ENCODE data around the gene CWC27.
"Not testable (repeated sequence)": the region's sequence is repeated elsewhere in the genome, so short reads cannot be mapped to it uniquely, and the experiment has no call there.

CWC27 gene

DNA sequence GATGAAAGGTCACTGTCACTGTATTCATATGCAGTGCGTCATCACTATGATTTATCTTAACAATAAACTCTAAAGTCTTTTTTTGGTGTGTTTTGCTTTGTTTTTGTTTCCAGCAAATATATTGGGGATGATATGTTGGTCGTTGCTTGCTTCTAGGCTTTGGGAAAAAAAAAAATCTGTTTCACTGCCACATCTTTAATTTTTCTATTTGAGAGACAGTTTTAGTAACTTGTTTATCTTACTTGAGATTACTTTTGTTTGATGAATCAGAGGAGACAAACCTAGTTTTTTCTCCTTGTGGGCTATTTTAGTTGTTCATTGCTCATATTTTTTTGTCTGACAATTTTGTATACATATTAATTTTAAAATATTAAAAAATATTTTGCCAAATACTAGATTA lies 19.4 kb downstream of the CWC27 start:
- no peak for DNase-seq (ENCODE audit: low read depth in 2 of 2)

GRCh38 chr5:64789457-64789856 lies 20.7 kb downstream of the CWC27 start:
- no peak for DNase-seq (ENCODE audit: low read depth in 2 of 2)

DNA sequence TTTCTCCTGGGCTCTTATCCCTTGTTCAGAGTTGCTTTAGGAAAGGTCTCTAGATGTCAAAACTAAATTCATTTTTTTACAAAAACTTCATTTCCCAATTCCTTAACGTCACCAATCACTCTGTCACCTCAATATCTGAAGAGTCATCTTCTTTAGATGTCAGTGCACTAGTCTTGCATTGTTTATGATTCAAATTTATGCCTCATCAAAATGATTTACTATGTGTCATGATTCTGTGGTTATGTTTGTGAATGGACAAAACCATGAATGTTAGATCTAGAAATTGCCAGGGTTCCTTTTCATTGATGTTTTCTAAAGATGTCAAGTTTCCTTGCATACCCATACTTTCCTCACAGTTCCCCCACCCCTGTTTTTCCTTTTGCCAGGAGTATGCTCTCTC lies 21.5 kb downstream of the CWC27 start:
- DNase-seq (ENCODE audit: low read depth in 2 of 2), result no peak

- no peak for DNase-seq (ENCODE audit: low read depth in 2 of 2)
These were observed 23.7 kb downstream of the CWC27 start for GRCh38 chr5:64792469-64792868.

DNA sequence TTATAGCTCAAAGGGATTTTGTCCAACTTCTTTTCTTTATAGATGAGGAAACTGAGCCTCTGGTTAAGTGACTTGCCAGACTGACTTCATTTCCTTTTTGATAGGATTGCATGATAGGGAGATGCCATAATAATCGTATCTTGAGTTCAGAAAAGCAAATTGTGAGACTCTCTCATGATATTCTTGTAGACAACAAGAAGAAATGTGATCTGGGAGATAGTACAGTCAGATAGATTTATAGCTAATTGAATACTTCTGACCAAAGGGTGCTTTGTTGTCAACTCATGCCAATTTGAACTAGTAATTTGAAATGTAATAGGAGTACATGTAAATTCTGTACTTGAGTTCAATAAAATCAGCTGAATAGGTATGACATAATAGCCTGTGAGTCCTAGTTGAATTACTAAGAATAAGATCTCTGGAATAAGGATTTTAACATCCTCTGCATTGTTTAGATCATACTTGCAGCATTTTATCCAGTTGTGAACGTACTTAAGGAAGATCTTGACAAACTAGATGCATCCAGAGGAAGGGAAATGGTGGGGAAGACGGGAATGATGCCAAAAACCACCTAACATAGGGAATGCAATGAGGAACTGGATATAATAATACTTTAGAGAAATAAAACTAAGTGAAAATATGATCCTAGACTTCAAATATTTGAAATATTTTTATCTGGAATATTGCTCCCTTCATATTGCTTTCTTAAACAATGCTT lies 25.5 kb downstream of the CWC27 start:
- DNase-seq (ENCODE audit: low read depth in 2 of 2), result no peak

GRCh38 chr5:64796301-64796700 lies 27.6 kb downstream of the CWC27 start:
- DNase-seq (ENCODE audit: low read depth in 2 of 2), result no peak

DNA sequence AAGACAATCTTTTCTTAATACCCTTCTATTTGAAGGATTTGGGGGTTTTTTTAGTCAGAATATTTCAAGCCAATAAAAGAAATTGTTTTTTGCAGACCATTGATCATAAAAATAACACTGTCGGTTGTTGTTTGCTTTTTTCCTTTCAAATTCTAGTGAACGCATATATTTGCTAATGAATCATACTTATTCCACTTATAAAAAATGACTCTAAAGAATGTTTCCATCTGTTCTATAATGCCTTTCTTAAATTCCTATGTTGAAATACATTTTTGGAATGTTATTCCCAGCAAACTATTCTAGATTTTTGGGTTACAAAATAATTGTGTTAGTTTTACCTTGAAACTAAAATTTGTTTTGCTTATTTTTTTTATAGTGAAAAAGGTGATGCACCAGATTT lies 32.2 kb downstream of the CWC27 start:
- DNase-seq (ENCODE audit: low read depth in 2 of 2), result no peak

DNA sequence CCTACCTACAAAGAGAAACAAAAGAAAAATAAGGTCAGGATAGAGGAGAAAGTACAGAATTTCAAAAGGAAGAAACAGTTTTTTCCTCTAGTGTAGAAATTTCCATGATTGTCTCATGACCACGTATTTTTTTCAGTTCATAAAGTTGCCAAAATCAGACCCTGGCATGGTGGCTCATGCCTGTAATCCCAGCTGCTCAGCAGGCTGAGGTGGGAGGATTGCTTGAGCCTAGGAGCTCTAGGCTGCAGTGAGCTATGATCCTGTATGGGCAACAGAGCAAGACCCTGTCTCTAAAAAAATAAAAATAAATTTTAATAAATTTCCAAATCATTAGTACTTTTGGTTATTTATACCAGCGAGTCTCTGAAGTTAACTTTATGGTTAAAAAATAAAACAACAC lies 37.8 kb downstream of the CWC27 start:
- DNase-seq (ENCODE audit: low read depth in 2 of 2), result no peak

GRCh38 chr5:64807520-64807919 lies 38.8 kb downstream of the CWC27 start:
- no peak for DNase-seq (ENCODE audit: low read depth in 2 of 2)

- no peak for DNase-seq (ENCODE audit: low read depth in 2 of 2)
These were observed 42.4 kb downstream of the CWC27 start for GRCh38 chr5:64811050-64811640.

GRCh38 chr5:64814073-64814472 lies 45.3 kb downstream of the CWC27 start:
- DNase-seq (ENCODE audit: low read depth in 2 of 2), result no peak

- no peak for DNase-seq (ENCODE audit: low read depth in 2 of 2)
These were observed 49.5 kb downstream of the CWC27 start for GRCh38 chr5:64818245-64818644.

DNA sequence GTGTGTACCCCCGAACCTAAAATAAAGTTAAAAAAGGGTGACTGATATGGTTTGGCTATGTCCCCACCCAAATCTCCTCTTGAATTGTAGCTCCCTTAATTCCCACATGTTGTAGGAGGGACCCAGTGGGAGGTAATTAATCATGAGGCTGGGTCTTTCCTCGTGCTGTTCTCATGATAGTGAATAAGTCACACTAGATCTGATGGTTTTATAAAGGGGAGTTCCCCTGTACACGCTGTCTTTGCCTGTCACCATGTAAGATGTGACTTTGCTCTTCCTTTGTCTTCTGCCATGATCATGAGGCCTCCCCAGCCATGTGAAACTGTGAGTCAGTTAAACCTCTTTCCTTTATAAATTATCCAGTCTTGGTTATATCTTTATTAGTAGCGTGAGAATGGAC lies 50.6 kb downstream of the CWC27 start:
- DNase-seq (ENCODE audit: low read depth in 2 of 2), result not testable (repeated sequence)

DNA sequence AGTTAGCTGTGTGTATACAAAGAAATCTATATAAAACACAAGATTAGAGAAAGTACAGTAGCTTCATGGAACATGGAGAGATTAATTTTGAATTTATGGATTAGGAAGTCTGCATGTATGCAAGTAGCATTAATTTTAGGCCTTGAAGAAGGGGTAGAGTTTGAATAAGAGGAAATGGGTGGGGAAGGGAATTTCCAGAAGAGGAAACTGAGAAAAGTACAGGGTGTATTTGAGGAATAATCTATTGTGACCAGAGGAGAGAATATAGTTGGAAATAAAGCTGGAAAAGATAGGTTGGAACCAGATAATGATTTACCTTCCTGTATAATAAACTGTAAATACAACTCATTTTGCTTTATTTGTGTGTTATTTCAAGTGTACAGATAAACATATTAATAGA lies 53.6 kb downstream of the CWC27 start:
- no peak for DNase-seq (ENCODE audit: low read depth in 2 of 2)

DNA sequence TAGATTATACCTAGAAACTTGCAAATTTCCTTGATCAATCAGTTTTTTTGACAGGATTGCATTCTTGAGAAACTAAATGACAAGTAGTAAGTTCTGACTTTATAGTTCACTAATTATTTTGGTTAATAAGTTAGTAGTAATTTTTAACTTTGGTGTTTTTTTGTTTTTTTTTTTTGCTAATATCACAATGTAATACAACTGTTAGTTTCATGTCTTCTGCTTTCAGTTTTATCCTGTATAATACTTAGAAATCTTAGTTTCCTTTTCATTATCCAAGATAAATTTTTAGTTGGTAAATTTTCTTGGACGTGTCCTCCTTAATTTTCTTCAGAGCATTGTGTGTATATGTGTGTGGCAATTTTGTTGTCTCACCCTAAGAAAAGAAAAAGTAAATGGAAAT lies 57.8 kb downstream of the CWC27 start:
- no peak for DNase-seq (ENCODE audit: low read depth in 2 of 2)

GRCh38 chr5:64827703-64828102 lies 59.0 kb downstream of the CWC27 start:
- no peak for DNase-seq (ENCODE audit: low read depth in 2 of 2)

DNA sequence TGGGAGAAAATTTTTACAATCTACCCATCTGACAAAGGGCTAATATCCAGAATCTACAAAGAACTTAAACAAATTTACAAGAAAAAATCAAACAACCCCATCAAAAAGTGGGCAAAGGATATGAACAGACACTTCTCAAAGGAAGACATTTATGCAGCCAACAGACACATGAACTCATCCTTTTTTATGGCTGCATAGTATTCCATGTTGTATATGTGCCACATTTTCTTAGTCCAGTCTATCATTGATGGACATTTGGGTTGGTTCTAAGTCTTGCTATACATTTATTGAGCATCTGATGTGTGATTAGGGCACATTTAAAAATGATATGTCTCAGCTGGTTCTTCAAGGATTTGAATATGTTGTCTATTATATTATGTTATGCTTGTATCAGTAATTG lies 61.9 kb downstream of the CWC27 start:
- not testable (repeated sequence) for DNase-seq (ENCODE audit: low read depth in 2 of 2)

GRCh38 chr5:64831996-64832395 lies 63.3 kb downstream of the CWC27 start:
- DNase-seq (ENCODE audit: low read depth in 2 of 2), result no peak

GRCh38 chr5:64834037-64834436 lies 65.3 kb downstream of the CWC27 start:
- no peak for DNase-seq (ENCODE audit: low read depth in 2 of 2)

DNA sequence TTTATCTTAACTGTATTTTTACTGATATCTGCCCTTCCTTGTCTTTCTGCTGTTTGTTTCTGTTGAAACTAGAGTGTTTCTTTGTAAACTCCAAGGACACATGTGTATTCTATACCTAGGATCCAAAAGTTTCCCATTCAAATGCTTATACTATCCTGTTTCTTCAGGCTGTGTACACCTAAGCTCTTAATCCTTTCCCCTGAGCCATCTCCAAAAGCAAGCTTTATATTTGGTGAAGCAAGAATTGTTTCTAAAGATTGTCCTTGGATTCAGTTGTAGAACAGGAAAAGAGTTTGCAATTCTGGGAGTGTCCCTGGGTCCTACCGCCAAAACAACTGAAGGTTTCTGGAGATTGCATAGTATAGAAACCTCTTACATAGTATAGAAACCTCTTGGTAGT lies 65.9 kb downstream of the CWC27 start:
- no peak for DNase-seq (ENCODE audit: low read depth in 2 of 2)

DNA sequence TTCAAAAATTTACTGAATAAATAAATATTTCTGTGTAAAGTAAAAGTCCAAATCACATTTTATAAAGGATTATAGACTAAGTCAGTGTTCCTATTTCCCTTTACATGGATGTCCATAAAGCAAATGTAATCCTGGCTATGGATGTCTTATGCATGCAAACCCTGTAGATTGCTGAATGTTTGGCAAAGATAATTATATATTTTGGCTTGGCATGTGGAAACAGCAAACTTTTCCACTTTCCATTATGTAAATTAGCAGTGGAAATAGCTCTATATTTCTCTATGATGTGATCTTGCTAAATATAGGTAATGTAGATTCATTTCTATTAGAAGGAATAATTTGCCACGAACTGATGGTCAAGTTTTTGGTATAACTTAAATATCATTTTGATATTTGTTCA lies 66.5 kb downstream of the CWC27 start:
- no peak for DNase-seq (ENCODE audit: low read depth in 2 of 2)

DNA sequence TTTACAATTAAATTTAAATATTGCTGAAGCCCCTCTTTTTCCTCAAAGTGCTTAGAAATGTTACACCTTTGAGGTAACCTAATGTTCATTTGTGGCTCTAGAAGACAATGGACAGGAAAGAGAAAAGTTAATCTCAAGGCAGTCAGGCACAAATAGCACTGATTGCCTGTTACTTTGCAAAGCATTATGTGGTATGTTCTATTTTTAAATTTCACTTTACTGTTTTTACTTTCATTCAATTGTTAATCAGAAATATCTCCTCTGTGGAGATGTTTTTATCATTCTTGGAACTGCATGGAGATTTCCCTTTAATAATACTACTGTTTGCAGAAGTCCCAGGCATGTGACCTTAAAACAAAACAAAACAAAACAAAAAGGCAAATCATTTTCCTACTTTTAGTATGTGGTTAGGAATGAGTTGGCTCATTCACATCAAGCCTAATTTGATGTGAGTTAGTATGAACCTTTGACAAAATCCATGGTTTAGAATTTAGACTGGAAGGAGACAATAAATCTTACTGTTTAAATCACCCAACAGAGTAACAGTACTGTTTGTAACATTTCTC lies 67.5 kb downstream of the CWC27 start:
- DNase-seq (ENCODE audit: low read depth in 2 of 2), result no peak

DNA sequence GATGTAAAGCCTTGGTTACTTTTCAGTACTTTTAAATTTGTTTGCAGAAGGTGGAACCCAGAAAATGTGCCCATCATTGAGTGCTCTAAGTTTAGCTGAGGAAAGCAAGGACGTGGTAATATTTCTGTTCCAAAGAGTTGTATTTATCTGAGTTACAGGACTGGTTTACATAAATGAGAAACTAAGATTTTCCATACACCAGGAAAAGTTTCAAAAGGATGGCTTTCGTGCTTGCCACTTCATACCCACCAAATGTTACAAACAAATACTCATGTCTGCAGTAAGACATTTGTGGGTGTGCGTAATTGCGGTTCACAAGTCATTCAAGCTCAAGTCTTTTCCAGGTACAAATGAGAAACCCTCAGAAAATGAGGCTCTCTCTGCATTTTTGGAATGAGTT lies 68.1 kb downstream of the CWC27 start:
- DNase-seq (ENCODE audit: low read depth in 2 of 2), result no peak

DNA sequence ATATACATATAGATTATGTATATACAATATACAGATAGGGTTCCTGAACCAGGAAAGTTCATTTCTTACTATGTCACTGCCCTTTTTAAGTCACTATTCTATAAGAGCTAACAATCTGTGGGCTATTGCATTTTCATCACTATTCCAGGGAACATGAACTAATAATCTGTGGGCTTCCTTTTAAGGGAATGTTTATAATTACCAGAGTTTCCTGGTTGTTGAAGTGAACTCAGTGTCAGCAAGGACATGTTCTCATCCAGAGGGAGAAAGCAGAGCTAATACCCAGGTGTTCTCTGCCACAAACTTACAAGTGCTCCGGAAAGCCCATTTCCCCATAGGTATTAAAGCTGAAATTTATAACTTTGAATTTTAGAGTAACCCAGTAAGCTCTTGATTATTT lies 69.6 kb downstream of the CWC27 start:
- DNase-seq (ENCODE audit: low read depth in 2 of 2), result no peak

Data from stimulated activated CD4-positive, alpha-beta T cell treated with anti-CD3 and anti-CD28 coated beads, Interleukin-1b, Interleukin-23, amount 100 ng/mL, for 1 hour (primary cell).